NCI-H510A (cell line): ENCODE data around the gene ANKRD44.

Experiments used
- DNase-seq: peaks from one replicate; lab custom pipeline; 2025; lab: John Stamatoyannopoulos, UW

ANKRD44 gene

GRCh38 chr2:197208024-197208423 lies 102.6 kb downstream of the ANKRD44 start:
- DNase-seq = no peak

GRCh38 chr2:197207598-197207997 lies 103.0 kb downstream of the ANKRD44 start:
- no peak for DNase-seq

GRCh38 chr2:197207106-197207505 lies 103.5 kb downstream of the ANKRD44 start:
- DNase-seq = no peak

GRCh38 chr2:197205585-197206215 lies 104.9 kb downstream of the ANKRD44 start:
- no peak for DNase-seq

GRCh38 chr2:197204519-197205250 lies 105.9 kb downstream of the ANKRD44 start:
- DNase-seq = no peak

- DNase-seq = peak; percentile 69
These were observed 108.7 kb downstream of the ANKRD44 start for GRCh38 chr2:197201874-197202273.

- DNase-seq = no peak
These were observed 109.9 kb downstream of the ANKRD44 start for GRCh38 chr2:197200762-197201058.

- no peak for DNase-seq
These were observed 110.4 kb downstream of the ANKRD44 start for GRCh38 chr2:197200051-197200761.

- DNase-seq = no peak
These were observed 111.7 kb downstream of the ANKRD44 start for GRCh38 chr2:197198890-197199289.

- DNase-seq = no peak
These were observed 112.7 kb downstream of the ANKRD44 start for GRCh38 chr2:197197895-197198311.

GRCh38 chr2:197196541-197197180 lies 113.9 kb downstream of the ANKRD44 start:
- no peak for DNase-seq

- no peak for DNase-seq
These were observed 115.1 kb downstream of the ANKRD44 start for GRCh38 chr2:197195518-197195917.

GRCh38 chr2:197191940-197192322 lies 118.6 kb downstream of the ANKRD44 start:
- no peak for DNase-seq

GRCh38 chr2:197191177-197191939 lies 119.2 kb downstream of the ANKRD44 start:
- DNase-seq = no peak

- no peak for DNase-seq
These were observed 120.5 kb downstream of the ANKRD44 start for GRCh38 chr2:197190100-197190432.

GRCh38 chr2:197189426-197190099 lies 121.0 kb downstream of the ANKRD44 start:
- no peak for DNase-seq

- no peak for DNase-seq
These were observed 124.9 kb downstream of the ANKRD44 start for GRCh38 chr2:197185676-197186075.

- no peak for DNase-seq
These were observed 125.5 kb downstream of the ANKRD44 start for GRCh38 chr2:197184959-197185586.

GRCh38 chr2:197183355-197183754 lies 127.2 kb downstream of the ANKRD44 start:
- no peak for DNase-seq

GRCh38 chr2:197182668-197183067 lies 127.9 kb downstream of the ANKRD44 start:
- DNase-seq = no peak

- no peak for DNase-seq
These were observed 129.1 kb downstream of the ANKRD44 start for GRCh38 chr2:197181491-197181890.
